HuH-7.5 (cell line): ENCODE data around the gene C12orf76.
A peak's percentile ranks its signal among the peaks of the same experiment; 100 is the strongest.
"Not testable (repeated sequence)": the region's sequence is repeated elsewhere in the genome, so short reads cannot be mapped to it uniquely, and the experiment has no call there.

ENCODE experiments used
- DNase-seq: peaks from one replicate; pipeline ENCODE4 v3.0.0; 2011; ENCODE audit warnings: low spot score

The C12orf76 gene

DNA sequence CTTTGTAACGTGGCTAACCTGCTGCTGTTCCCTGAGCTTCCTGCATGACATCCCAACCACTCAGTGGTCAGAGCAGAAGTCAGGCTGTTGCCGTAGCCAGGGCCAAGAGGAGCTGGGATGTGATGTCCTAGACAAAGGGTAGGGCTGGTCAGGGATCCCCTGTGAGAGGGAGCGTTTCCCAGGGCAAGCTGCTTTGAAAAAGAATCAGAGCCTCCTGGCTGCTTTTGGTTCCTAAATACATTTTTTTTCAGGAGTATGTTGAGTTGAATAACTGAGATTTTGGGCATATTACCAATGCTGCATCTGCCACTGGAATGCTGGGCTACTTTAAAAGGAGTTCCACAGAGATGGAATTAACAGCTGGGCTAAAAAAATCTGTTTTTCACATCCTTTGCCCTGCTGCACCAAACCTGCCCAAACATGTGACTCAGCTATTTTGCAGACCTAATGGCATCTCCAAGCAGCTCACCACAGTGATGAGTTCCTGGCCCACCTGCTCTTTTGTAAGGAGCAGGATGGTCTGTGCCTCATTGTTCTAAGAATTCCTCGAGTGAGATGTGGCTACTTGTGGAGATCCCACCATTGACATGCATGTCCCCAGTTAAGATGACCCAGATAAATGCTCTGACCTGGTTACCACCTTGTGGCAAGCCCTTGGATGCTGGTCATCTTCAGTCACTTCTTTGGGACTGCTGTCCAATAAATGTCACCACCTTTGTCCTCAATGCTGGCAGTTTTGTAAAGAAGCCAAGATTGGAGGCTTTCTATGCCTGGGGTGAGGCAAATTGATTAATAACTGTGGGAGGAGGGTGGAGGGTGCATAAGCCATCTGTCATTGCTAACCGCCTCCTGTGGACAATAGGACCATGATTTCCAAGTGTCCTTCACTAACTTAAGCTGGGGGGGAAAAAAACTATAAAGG is 25.0 kb downstream of the C12orf76 start:
- DNase-seq = no peak

DNA sequence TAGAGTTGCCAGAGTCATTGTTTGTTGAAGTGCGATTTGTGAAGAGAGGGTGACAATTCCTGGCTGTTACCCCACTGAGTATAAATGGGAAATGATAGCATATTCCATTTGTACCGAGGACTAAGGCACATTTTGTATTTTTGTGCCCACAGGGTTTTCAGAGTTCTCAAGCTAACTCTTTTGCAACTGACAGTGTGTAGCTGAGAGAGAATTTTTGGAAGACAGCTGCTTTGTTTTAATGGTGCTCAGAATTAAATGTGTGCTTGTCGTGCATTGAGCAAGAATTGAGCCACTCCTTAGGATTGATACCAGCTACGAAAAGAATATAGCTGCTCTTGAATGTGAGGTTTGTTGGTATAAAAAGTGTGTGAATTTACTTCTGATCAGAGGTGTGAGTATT is 27.4 kb downstream of the C12orf76 start:
- no peak for DNase-seq

DNA sequence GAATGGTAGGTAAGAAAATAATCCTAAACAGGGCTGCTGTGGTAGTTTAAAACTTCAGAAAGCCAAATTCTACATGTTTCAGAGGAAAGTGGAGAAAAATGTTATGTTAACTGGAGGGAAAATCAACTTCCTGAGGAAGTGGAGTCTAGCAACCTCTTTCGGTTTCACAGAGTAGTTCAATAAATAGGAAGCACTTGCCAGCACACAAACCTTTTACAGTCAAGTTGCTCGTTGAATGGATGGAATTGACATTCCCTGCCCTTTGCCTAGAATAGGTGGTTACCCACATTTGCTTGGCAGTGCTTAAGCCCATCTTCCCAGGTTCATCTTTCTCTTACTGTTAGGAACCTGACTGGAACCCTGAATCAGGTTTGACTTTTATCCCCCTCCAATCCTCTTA is 33.2 kb downstream of the C12orf76 start:
- no peak for DNase-seq

DNA sequence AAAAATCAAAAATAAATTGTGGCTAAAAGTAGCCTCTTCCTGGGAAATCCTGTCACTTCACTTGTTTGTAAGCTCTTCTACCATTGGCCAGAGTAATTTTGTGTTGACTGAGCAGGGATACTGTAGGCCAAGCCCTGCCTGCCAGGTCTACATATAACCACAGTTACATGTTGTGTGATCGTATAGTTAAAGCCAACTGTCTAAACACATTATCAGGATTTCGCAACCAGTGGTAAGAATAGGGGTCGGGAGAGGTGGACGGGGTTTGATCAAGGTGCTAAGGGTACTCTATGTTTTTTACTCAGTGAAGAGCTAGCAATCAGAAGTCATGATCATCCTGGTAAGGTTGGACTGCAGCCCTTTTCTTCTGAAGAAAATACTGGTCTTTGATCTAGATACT is 35.7 kb downstream of the C12orf76 start:
- no peak for DNase-seq

DNA sequence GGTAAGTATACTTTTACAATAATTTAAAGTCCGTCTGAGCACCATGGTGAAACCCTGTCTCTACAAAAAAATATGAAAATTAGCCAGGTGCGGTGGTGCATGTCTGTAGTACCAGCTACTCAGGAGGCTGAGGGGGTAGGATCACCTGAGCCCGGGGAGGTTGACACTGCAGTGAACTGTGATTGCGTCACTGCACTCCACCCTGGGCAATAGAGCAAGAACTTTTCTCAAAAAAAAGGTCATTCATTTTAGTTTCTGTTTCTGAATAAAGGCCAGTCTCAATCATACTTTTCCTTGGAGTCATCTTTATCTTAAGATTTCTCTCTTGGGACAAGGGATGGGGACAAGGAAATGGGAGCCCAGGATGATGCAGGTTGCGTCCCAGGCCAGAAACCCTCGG is 36.2 kb downstream of the C12orf76 start:
- no peak for DNase-seq

DNA sequence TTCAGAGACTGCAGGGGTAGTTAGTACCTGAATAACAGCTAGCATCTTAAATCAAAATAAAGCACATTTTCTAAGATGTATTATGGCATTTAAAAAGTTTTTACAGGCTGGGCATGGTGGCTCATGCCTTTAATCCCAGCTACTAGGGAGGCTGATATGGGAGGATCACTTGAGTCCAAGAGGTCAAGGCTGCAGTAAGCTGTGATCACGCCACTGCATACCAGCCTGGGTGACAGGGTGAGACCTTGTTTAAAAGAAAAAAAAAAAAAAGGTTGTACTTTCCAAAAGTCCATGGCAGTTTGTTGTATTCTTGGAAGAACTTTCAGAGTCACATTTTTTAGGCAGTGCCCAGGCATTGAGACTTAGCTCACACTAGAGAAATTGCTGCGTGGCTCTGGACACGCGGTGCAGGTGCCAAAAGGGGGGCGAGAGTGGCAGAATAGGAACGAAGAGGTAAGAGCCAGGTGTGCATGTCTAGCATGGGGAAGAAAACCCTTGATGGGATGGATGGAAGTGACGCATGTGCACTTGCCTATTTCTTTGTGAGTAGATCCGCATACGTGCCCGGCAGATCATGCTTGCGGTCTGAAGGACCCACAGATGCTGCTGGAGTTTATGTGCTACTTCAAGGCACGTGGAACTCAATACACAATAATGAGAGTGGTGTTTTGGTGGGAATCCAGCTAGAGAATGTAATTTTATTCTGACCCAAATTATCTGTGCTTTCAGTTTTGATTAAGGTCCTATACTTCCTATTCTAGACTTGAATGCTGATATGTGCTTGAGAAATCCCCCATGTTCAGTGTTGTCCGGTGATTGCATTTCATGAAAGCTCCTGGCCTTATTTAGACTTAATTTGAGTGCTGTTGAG is 37.2 kb downstream of the C12orf76 start:
- DNase-seq = no peak

DNA sequence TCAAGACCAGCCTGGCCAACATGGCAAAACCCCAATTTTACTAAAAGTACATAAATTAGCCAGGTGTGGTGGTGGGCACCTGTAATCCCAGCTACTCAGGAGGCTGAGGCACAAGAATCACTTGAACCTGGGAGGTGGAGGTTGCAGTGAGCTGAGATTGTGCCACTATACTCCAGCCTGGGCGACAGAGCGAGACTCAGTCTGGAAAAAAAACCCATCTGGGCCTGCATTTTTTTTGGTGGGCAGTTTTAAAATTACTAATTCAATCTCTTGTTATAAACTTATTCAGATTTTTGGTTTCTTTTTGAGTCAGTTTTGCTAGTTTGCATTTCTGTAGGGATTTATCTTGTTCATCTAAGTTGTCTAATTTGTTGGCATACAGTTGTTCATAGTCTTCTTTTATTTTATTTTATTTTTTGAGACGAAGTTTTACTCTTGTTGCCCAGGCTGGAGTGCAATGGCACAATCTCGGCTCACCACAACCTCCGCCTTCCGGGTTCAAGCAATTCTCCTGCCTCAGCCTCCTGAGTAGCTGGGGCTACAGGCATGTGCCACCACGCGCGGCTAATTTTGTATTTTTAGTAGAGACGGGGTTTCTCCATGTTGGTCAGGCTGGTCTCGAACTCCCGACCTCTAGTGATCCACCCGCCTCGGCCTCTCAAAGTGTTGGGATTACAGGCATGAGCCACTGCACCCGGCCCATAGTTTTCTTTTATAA is 39.5 kb downstream of the C12orf76 start:
- DNase-seq = not testable (repeated sequence)

DNA sequence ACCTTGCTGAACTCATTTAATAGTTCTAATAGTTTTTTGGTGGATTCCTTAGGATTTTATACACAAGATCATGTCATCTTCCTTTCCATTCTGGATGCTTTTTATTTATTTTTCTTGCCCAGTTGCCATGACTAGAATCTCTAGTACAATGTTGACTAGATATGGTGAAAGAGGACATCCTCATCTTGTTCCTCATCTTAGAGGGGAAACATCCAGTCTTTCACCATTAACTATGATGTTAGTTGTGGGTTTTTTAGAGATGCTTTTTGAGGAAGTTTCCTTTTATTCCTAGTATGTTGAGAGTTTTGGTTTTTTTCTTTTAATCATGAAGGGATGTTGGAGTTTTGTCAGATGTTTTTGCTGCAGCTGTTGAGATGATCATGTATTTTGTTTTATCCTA is 40.4 kb downstream of the C12orf76 start:
- DNase-seq = no peak

DNA sequence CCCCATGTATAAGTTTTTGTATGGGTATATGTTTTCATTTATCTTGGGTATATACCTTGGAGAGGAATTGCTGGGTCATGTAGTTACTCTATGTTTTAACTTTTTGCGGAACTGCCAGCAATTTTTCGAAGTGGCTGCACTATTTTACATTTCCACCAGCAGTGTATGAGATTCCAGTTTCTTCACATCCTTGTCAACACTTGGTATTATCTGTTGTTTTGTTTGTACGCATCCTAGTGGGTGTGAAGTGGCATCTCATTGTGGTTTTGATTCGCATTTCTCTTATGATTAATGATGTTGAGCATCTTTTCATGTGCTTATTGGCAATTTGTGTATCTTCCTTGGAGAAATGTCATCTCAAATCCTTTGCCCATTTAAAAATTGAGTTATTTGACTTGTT is 42.2 kb downstream of the C12orf76 start:
- no peak for DNase-seq

DNA sequence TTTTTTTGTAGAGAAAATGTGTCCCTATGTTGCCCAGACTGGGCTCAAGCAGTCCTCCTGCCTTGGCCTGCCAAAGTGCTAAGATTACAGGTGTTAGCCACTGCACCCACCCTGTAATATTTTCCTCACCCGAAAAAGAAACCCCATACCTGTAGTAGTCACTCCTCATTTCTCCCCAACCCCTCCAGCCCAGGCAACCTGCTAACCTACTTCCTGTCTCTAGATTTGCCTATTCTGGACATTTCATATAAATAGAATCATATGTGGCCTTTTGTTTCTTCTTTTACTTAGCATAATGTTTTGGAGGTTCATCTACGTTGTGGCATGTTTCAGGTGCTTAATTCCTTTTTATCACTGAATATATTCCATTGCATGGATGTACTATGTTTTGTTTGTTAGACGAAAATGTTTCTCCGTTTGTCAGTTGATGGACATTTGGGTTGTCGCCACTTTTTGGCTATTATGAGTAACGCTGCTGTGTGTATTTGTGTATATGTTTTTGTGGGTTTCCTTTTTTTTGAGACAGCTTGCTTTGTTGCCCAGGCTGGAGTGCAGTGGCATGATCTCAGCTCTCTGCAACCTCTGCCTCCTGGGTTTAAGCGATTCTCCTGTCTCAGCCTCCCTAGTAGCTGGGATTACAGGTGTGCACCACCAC is 42.9 kb downstream of the C12orf76 start:
- no peak for DNase-seq

DNA sequence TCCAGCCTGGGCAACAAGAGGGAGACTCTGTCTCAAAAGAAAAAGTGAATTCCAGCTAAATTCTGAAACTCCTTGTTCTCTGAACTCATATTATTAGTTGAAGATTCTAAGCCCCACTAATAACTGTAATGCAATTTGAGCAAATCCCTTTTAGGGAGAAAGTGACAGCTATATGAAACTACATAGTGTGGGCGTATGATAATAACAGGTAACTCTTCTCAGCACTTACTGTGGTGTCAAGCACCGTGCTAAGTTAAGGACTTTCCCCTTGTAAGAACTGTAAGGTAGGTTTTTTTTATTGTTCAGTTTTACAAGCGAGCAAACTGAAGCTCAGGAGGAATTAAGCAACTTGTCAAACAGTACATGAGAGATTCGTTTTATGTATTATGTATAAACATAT is 43.7 kb downstream of the C12orf76 start:
- no peak for DNase-seq

DNA sequence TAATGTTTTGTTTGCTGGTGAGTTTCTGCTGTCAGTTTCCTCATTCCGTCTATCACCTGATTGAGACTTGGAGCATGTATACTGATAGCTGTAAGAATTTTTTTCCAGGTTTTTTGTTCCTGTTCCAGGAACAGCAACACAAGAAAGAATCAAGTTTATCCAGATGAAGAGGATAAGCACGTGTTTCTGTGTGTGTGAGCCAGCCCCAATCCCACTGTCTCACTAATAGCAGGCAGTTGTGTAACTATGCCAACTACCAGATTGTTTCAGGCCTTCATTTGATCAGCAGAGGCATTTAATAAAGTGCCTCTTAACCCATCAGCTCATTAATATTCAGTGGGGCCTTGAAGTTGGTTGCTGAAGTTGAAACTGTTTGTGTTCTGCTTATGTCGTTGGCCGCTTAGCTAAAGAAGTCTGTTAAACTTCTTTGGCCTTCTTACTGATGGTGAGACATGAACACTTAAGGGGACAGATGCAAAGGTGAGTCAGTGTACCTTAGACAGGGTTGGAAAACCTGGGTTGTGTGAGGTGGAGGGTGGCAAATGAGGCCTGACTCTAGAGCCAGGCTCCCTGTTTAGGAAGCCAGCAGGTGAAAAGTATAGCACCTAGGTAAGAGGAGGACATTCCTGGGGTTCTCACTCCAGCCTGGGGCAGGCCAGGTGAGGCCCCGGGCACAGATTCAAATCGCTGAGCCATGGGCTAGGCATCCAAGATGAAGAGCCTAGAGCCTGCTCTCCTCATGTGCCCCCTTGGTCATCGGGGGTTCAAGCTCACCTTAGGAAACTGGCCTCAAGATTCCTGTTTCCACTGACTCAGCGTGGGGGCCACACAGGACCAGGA is 45.4 kb downstream of the C12orf76 start:
- DNase-seq = no peak

DNA sequence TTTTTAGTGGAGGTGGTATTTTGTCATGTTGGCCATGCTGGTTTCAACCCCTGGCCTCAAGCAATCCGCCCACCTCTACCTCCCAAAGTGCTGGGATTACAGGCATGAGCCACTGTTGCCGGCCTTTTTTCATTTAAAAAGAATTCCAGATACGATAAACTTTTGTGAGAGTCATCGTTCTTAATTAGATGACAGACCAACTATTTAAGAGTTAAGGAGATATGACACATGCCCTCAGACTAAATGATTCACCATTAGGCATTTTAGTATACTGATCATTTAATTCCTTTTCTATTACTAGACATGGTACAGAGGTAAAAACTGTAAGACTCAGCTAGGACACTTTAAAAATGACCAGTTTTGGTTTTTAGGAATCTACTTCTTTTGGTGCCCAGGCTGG is 46.7 kb downstream of the C12orf76 start:
- no peak for DNase-seq

DNA sequence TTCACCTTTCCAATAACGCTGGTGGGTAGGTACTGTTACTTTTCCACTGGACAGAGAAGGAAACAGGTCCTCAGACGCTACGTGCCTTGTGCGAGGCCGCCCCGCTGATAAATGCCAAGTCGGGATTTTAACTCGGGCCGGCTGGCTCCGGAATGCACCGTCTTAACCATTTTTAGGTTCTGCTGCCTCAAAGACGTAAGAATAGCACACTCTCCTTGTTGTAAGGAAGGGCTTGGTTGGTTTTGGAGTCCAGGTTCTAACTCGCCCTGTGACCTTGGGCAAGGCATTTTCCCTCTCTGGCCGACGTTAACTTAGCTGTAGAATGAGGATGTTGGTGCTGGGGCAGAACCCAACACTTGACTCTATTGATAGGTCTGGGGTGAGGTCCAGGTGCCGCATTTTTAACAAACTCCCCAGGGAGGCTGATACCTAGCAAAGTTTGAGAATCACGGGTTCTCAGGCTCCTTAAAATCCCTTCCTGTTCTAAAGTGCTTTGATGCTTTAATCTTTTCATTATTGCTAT is 48.3 kb downstream of the C12orf76 start:
- DNase-seq = no peak

DNA sequence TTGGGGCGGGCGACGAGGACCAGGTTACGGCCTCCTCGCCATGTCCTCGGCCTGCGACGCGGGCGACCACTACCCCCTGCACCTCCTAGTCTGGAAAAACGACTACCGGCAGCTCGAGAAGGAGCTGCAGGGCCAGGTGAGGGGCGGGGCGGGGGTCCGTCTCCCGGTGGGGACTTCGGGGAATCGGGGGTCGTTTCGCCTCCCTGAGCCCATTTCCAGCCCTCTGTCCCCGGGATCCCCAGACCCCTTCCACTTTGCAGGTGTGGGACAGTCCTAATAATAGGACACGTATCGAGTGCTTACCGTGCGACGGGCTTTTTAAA is 48.7 kb downstream of the C12orf76 start:
- DNase-seq = no peak

DNA sequence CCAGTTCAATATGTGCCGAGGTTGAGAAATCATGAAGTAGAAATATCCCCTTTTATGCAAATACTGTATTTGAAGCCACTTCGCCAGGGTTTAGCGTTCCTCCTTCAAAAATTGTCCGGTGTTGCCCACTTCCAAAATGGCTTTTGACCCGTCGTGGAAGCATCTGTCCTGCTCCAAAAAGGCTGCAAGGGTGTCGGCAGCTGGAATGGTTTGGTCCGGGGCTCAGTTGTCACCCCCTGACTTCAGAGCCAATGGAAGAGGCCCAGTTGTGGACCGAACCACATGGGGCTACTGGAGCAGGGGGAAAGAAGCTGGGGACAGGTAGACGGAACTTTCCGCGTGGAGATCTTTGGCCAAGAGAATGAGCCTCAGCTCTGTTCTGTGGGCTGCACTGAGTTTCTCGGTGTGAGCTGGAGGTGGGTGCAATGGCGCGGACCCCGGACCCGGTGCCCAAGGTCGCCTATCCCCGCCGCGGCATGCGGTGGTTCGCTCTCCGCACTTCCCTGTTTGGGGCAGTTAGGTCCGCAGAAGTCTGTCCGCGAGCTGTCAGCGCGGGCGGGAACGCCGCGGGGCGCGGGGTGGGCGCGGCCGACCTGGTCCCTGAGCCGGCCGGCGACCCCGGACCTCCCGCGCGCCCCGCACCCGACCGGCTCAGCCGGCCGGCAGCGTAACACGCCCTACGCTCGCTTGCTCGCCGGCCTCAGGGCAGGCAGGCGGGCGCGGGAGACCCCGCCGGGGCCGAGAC is 49.2 kb downstream of the C12orf76 start, which contains the start of gene ANKRD13A:
TSS of gene ANKRD13A (plus strand) at position 527 of the 745 bp plus-strand sequence. CDS start 259 bp downstream, outside the sequence.
- DNase-seq = peak; percentile 89

DNA sequence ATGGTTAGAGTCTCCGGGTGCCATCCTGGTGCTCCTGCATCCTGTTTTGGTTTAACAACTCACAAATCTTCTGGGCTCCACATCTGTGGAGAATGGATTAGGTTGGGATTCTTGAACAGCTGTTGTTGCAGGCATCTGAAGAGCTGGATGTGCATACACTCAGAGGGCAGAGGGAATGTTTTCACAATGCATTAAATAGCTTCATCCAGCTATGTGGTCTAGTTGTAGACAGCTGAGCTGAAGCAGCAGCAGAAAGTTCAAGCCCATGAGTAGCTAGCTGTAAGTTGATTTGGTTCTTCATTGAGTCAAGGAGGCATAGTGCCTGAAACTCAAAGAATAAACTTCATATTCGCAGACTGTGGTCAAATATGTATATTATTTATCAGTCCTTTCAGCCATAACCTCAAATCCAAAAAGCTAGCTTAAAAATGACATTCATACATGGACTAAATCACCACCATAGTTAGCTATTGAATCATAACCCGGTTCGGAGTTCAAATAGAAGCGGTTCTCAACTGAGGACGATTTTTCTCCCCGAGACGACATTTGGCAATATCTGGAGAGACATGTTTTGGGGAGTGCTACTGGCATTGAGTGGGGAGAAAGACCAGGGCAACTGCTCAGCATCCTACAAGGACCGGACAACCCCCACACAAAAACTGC is 50.0 kb downstream of the C12orf76 start:
- DNase-seq = no peak

DNA sequence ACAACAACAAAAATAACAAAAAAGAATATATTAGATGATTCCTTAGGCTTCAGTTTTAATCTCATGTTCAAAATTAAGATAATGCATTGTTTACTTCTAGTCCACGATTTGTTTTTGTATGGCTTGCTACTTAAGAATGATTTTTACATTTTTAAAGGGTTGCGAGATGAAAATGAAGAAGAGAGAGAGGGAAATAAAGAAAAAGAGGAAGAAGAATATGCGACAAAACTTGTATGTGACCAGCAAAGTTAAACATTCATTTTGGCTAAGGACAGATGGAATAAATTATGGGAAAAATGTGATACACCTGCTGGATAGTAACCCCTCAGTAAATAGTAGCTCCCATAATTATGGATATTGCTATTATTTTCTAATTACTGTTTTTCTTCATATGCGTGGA is 50.9 kb downstream of the C12orf76 start:
- no peak for DNase-seq

DNA sequence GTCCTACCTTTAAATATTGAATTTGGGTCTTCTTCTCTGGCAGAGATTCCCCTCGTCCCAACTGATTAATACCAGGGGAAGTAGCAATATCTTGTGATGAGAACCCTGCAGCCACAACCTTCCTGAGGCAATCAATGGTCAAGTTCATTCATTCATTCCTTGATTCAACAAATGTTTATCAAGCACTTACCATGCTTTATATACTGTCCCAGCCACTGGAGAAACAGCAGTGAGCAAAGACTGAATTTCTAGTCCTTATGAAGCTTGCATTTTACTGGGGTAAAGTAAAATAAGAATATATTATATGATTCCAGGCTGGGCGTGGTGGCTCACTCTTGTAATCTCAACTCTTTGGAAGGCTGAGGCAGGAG is 51.9 kb downstream of the C12orf76 start:
- DNase-seq = no peak
